K562 (cell line): ENCODE measurements around the gene ST6GALNAC6. TPM values are rescaled to one million over a fixed set of nuclear protein-coding genes. Genes with fewer than 3 reads are reported as not detected.

Experiments
- BHLHE40 ChIP-seq: IDR thresholded peaks from 2 replicates; pipeline ENCODE4 v1.6.1; 2011; ENCODE audit warnings: low read length, improper control_type of control experiment
- CBX3 ChIP-seq, 2 experiments: IDR thresholded peaks; 1 replicate in 1 of 2; 2 replicates in 1 of 2; pipeline ENCODE4 v1.6.1; 2012; ENCODE audit warnings: inconsistent platforms in 2 of 2, low read length in 2 of 2, borderline replicate concordance in 1 of 2, control low read depth in 1 of 2
- DPF2 ChIP-seq: fragments of 450-650 bp; IDR thresholded peaks from 2 replicates; pipeline ENCODE4 v1.6.1; 2016
- JUND ChIP-seq, 2 experiments: IDR thresholded peaks; 2 replicates in 1 of 2; 3 replicates in 1 of 2; pipeline ENCODE4 v1.6.1; 2011; ENCODE audit warnings: borderline replicate concordance in 2 of 2, low read depth in 2 of 2, low read length in 2 of 2, improper control_type of control experiment in 1 of 2, missing biosample characterization in 1 of 2, missing genetic modification characterization in 1 of 2, missing genetic modification reagents in 1 of 2
- L3MBTL2 ChIP-seq: fragments of 450-650 bp; IDR thresholded peaks from 2 replicates; pipeline ENCODE4 v1.6.1; 2016; ENCODE audit warnings: mild to moderate bottlenecking, moderate library complexity
- RAD51 ChIP-seq: fragments of 450-650 bp; IDR thresholded peaks from 2 replicates; pipeline ENCODE4 v1.7.1; 2016; ENCODE audit warnings: low read depth, mild to moderate bottlenecking, borderline replicate concordance
- SP1 ChIP-seq: sonication (generic); formaldehyde crosslinking; IDR thresholded peaks from 2 replicates; pipeline ENCODE4 v1.8.1; 2022; ENCODE audit warnings: mild to moderate bottlenecking, missing genetic modification reagents
- SRSF3 ChIP-seq: fragments of 200-400 bp; formaldehyde crosslinking; IDR thresholded peaks from 2 replicates; pipeline ENCODE4 v1.6.1; 2016; ENCODE audit warnings: mild to moderate bottlenecking, low read length, moderate library complexity; ENCODE audit not compliant: insufficient read depth
- TRIM24 ChIP-seq, 2 experiments: fragments of 450-650 bp; IDR thresholded peaks; 2 replicates each; pipeline ENCODE4 v1.6.1; 2016
- ZNF282 ChIP-seq: sonication (generic); formaldehyde crosslinking; IDR thresholded peaks from 2 replicates; pipeline ENCODE4 v1.8.1; 2023; ENCODE audit warnings: missing genetic modification reagents
- polyA plus RNA-seq, 8 experiments: library from polyadenylated mRNA; depleted of rRNA in 4 of 8; stranded (reverse) in 5 of 8; unstranded in 3 of 8; fragments of >200 nt; fragmentation: Nextera tagmentation in 2 of 8; fragmentation: Illumina TruSeq in 1 of 8; extraction: Ambion mirVana in 2 of 8; extraction: Trizol in 1 of 8; gene quantifications; 2 replicates each; pipeline versions ENCODE4 v1.2.1 to v1.2.3, GENCODE V29; 2011 to 2014; ENCODE audit warnings: inconsistent platforms in 1 of 8, missing spikeins in 1 of 8
- total RNA-seq, 7 experiments: library from RNA; depleted of rRNA in 6 of 7; stranded (reverse); fragments of >200 nt in 6 of 7; fragmentation: Illumina TruSeq in 2 of 7; extraction: Trizol in 2 of 7; gene quantifications; 2 replicates each; pipeline versions ENCODE4 v1.2.1 to v1.2.3, GENCODE V29; 2011 to 2021; ENCODE audit warnings: low replicate concordance in 1 of 7
- TF ChIP-seq, protein P1 (sequence below): sonication (generic); IDR thresholded peaks from 2 replicates; pipeline ENCODE4 v1.6.1; 2016
- TF ChIP-seq, protein P2 (sequence below), 2 experiments: fragments of 450-650 bp in 1 of 2; sonication (generic) in 1 of 2; formaldehyde crosslinking in 1 of 2; IDR thresholded peaks in 1 of 2; conservative IDR thresholded peaks in 1 of 2; 2 replicates each; pipeline versions ENCODE4 v1.6.1 to v1.8.1; 2016 to 2023; ENCODE audit warnings: mild to moderate bottlenecking in 2 of 2, moderate library complexity in 2 of 2, inconsistent platforms in 1 of 2, missing genetic modification reagents in 1 of 2
- TF ChIP-seq, protein P3 (sequence below), 2 experiments: fragments of 450-650 bp; IDR thresholded peaks; 2 replicates each; pipeline ENCODE4 v1.6.1; 2018; ENCODE audit warnings: mild to moderate bottlenecking in 2 of 2, low read depth in 1 of 2; ENCODE audit not compliant: partially characterized antibody in 2 of 2
- TF ChIP-seq, protein P4 (sequence below), 2 experiments: fragments of 450-650 bp; IDR thresholded peaks; 2 replicates each; pipeline ENCODE4 v1.6.1; 2016
- TF ChIP-seq, protein P5 (sequence below): sonication (generic); formaldehyde crosslinking; IDR thresholded peaks from 2 replicates; pipeline ENCODE4 v1.5.0; 2020; ENCODE audit warnings: missing genetic modification reagents

ST6GALNAC6 gene
- total and polyA plus RNA-seq, 9 of the 15 experiments (the other 6 are each of a cell fraction or from before 2014, with no cell fraction given), result 0.13 to 23.0 (median 14.5) TPM

DNA sequence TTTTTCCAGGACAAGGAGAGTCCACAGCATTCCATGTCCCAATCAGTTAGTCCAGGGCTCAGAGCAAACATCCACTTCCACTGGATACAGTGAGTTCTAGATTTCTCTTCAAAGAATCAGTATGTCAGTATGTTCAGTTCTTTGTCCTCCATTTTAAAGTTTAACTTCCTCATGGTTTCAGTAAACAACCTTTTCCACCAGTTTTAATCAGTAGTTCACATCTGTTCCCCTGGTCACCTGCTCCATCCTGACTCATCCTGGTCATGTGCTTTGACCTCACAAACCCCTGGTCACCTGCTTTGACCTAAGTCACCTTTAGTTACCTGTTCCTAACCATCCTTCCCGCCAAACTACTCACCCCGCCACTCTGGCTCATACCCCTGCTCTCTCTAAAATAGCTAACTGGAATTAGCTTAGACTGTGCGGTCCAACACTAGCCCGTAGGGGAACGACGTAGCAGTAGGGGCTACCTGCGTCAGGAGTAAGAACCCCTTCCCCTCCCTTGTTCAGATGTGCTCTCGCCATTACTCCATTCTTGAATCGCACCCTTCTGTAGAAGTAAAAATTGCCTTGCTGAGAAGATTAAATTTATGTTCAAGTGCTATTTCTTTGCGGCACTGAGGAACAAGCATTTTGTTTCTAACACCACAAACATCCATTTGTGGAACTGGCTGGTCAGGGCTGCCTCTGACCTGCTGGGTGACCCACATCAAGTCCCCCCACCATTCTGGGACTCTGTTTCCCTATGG, 50.5 kb downstream of the ST6GALNAC6 start (continued):
- TF ChIP-seq CBX3 (IDR thresholded peaks at IDR 0.05; ENCODE audit: borderline replicate concordance in 1 of 2, low read length in 2 of 2) (peak in 1 of 2 experiments; percentile 99; a peak in 2 of 3 replicates), BHLHE40 (peak; percentile 19; the same call in 1 of the 2 replicates), ZNF282 (no peak), SRSF3 (no peak), SP1 (CRISPR knock-in tag) (peak; percentile 36; the same call in 1 of the 2 replicates), L3MBTL2 (peak; percentile 25), TRIM24 (IDR thresholded peaks at IDR 0.05) (peak in 1 of 2 experiments; percentile 56; a peak in 3 of 4 replicates), DPF2 (peak; percentile 18; the same call in 1 of the 2 replicates), JUND (IDR thresholded peaks at IDR 0.05; ENCODE audit: borderline replicate concordance, low read depth, low read length) (peak; percentile 32; the same call in 1 of the 2 replicates), JUND (tag; IDR thresholded peaks at IDR 0.05; ENCODE audit: borderline replicate concordance, low read depth, low read length) (peak; percentile 52; the same call in 1 of the 3 replicates), RAD51 (peak; percentile 58)
- TF ChIP-seq, protein P1, sequence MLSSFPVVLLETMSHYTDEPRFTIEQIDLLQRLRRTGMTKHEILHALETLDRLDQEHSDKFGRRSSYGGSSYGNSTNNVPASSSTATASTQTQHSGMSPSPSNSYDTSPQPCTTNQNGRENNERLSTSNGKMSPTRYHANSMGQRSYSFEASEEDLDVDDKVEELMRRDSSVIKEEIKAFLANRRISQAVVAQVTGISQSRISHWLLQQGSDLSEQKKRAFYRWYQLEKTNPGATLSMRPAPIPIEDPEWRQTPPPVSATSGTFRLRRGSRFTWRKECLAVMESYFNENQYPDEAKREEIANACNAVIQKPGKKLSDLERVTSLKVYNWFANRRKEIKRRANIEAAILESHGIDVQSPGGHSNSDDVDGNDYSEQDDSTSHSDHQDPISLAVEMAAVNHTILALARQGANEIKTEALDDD, result 0 out of 2 replicates have a peak, but pooled peaks have one; percentile 25
- TF ChIP-seq, protein P2, sequence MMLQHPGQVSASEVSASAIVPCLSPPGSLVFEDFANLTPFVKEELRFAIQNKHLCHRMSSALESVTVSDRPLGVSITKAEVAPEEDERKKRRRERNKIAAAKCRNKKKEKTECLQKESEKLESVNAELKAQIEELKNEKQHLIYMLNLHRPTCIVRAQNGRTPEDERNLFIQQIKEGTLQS (IDR thresholded peaks at IDR 0.05), result peak; percentile 60
- TF ChIP-seq, protein P2 (CRISPR knock-in tag; conservative IDR thresholded peaks at IDR 0.05), result no peak
- TF ChIP-seq, protein P3, sequence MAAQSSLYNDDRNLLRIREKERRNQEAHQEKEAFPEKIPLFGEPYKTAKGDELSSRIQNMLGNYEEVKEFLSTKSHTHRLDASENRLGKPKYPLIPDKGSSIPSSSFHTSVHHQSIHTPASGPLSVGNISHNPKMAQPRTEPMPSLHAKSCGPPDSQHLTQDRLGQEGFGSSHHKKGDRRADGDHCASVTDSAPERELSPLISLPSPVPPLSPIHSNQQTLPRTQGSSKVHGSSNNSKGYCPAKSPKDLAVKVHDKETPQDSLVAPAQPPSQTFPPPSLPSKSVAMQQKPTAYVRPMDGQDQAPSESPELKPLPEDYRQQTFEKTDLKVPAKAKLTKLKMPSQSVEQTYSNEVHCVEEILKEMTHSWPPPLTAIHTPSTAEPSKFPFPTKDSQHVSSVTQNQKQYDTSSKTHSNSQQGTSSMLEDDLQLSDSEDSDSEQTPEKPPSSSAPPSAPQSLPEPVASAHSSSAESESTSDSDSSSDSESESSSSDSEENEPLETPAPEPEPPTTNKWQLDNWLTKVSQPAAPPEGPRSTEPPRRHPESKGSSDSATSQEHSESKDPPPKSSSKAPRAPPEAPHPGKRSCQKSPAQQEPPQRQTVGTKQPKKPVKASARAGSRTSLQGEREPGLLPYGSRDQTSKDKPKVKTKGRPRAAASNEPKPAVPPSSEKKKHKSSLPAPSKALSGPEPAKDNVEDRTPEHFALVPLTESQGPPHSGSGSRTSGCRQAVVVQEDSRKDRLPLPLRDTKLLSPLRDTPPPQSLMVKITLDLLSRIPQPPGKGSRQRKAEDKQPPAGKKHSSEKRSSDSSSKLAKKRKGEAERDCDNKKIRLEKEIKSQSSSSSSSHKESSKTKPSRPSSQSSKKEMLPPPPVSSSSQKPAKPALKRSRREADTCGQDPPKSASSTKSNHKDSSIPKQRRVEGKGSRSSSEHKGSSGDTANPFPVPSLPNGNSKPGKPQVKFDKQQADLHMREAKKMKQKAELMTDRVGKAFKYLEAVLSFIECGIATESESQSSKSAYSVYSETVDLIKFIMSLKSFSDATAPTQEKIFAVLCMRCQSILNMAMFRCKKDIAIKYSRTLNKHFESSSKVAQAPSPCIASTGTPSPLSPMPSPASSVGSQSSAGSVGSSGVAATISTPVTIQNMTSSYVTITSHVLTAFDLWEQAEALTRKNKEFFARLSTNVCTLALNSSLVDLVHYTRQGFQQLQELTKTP (IDR thresholded peaks at IDR 0.05; ENCODE audit: low read depth in 1 of 2, partially characterized antibody in 2 of 2), result peak in 1 of 2 experiments; percentile 52
- TF ChIP-seq, protein P4, sequence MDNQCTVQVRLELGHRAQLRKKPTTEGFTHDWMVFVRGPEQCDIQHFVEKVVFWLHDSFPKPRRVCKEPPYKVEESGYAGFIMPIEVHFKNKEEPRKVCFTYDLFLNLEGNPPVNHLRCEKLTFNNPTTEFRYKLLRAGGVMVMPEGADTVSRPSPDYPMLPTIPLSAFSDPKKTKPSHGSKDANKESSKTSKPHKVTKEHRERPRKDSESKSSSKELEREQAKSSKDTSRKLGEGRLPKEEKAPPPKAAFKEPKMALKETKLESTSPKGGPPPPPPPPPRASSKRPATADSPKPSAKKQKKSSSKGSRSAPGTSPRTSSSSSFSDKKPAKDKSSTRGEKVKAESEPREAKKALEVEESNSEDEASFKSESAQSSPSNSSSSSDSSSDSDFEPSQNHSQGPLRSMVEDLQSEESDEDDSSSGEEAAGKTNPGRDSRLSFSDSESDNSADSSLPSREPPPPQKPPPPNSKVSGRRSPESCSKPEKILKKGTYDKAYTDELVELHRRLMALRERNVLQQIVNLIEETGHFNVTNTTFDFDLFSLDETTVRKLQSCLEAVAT (IDR thresholded peaks at IDR 0.05), result peak in 1 of 2 experiments; percentile 29; a peak in 1 of 4 replicates
- TF ChIP-seq, protein P5, sequence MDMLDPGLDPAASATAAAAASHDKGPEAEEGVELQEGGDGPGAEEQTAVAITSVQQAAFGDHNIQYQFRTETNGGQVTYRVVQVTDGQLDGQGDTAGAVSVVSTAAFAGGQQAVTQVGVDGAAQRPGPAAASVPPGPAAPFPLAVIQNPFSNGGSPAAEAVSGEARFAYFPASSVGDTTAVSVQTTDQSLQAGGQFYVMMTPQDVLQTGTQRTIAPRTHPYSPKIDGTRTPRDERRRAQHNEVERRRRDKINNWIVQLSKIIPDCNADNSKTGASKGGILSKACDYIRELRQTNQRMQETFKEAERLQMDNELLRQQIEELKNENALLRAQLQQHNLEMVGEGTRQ (CRISPR knock-in tag), result 0 out of 2 replicates have a peak, but pooled peaks have one; percentile 9
